Small intestine (tissue), 7 donors: ENCODE results near the gene NCOA7. TPM values are rescaled to one million over a fixed set of nuclear protein-coding genes. Genes with fewer than 3 reads are reported as not detected.

ENCODE experiments used
- DNase-seq, 2 donors: peaks; one replicate each; pipeline versions ENCODE4 v3.0.0 to v3.0.0-alpha.2; 2013
- FAIRE-seq: peaks from 2 replicates; lab custom pipeline; 2012; peaks lifted over from hg19 to GRCh38; lab: Jason Lieb, UNC
- H3K27ac ChIP-seq, 3 donors: one replicate each; pipeline ENCODE4 v1.5.1; 2013; ENCODE audit warnings: low read length in 2 of 3, mild to moderate bottlenecking in 2 of 3, control low read depth in 1 of 3, inconsistent platforms in 1 of 3, low read depth in 1 of 3, moderate library complexity in 1 of 3
- H3K27me3 ChIP-seq, 3 donors: one replicate each; pipeline ENCODE4 v1.6.1; 2013; ENCODE audit warnings: low read length in 3 of 3, inconsistent platforms in 1 of 3; ENCODE audit not compliant: control insufficient read depth in 3 of 3, insufficient read depth in 3 of 3
- H3K36me3 ChIP-seq, 3 donors: one replicate each; pipeline ENCODE4 v1.6.1; 2013; ENCODE audit warnings: low read length in 3 of 3, inconsistent platforms in 1 of 3, low read depth in 1 of 3, mild to moderate bottlenecking in 1 of 3, moderate library complexity in 1 of 3; ENCODE audit not compliant: control insufficient read depth in 3 of 3, insufficient read depth in 2 of 3
- H3K4me1 ChIP-seq, 3 donors: one replicate each; pipeline ENCODE4 v1.6.1; 2013; ENCODE audit warnings: low read length in 2 of 3, inconsistent platforms in 1 of 3, low read depth in 1 of 3, mild to moderate bottlenecking in 1 of 3, moderate library complexity in 1 of 3; ENCODE audit not compliant: control insufficient read depth in 3 of 3, insufficient read depth in 2 of 3
- H3K4me3 ChIP-seq, 3 donors: one replicate each; pipeline ENCODE4 v1.5.1; 2013; ENCODE audit warnings: low read length in 3 of 3, control low read depth in 1 of 3, inconsistent platforms in 1 of 3, low read depth in 1 of 3, mild to moderate bottlenecking in 1 of 3, moderate library complexity in 1 of 3
- H3K9me3 ChIP-seq, 2 donors: one replicate each; pipeline ENCODE4 v1.6.1; 2013; ENCODE audit warnings: low read depth in 1 of 2, low read length in 1 of 2; ENCODE audit not compliant: control insufficient read depth in 2 of 2, insufficient read depth in 1 of 2
- WGBS, 3 donors: extraction: QIAGEN DNeasy Blood & Tissue Kit; methylation state at CpG; one replicate each; pipeline ENCODE4 v1.1.7; 2013; 5-methylcytosine and 5-hydroxymethylcytosine counted together
- polyA plus RNA-seq, 4 donors: library from polyadenylated mRNA; stranded (reverse) in 3 of 4; unstranded in 1 of 4; fragments of 200-250 nt in 3 of 4; fragments of 120-200 nt in 1 of 4; gene quantifications; one replicate each; pipeline versions ENCODE4 v1.2.1 to v1.2.3, GENCODE V29; 2013
- donor health status: healthy with polysubstance abuse.
- donor health status: control.
- donor health status: control.
- donor health status: Bipolar disorder and iron deficiency.
- donor health status: healthy.

Gene NCOA7
- polyA plus RNA-seq, 4 donors, result 10.7 to 51.0 (median 26.8) TPM

DNA sequence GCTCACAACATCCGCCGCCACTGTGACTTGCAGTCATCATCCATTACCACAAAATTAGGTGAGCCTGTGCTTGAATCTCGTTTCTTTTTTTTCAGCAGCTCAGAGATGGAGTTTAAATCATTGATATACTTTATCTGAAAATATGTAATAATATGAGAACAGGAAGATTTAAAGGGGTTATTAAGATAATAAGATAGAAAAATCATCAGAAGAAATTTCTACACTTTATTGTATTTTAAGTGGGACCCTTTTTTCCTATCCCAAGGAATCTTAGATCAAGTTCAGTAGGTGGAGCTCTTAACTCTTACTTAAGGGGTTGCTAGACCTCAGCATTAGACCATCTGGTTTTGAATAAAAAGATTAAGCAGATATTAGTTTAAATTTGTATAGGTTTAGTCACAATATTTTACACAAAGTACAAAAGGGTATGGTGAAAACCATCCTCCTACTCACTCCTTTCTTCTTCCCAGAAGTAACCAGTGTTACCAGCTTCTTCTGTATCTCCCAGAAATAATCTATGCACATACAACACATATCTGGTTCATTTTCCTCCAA, 9.4 kb upstream of the NCOA7 start:
- Histone ChIP-seq H3K27ac (peak overlapping the region; percentile 84 to 98 (median 98)), H3K27me3 (no peaks in the 10 kb centered on the region), H3K4me3 (peak overlapping the region; percentile 37 to 78 (median 53)), H3K4me1 (peaks cover 0 to 3% (median 0%) of the 10 kb centered on the region in 3 donors), H3K36me3 (no peaks in the 10 kb centered on the region), H3K9me3 (no peaks in the 10 kb centered on the region)
- DNase-seq (peak in 1 of 2 donors; percentile 20), FAIRE-seq (no peak)
- 0 to 2% (median 0%) methylated on average over 3 of the region's 3 CpGs for WGBS, 3 donors

DNA sequence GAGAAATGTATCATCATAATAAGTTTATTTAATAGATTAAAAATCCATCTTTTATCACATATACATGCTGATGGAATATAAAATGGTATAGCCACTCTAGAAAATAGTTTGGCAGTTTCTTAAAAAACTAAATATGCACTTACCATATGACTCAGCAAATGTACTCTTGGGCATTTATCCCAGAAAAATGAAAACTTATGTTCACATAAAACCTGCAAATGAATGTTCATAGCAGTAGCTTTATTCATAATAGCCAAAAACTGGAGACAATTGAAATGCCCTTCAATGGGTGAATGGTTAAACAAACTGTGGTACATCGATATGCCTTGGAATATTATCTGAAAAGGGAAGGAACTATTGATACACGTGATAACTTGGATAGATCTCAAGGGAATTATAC, 6.4 kb upstream of the NCOA7 start:
- no peaks in the 10 kb centered on the region for H3K36me3 ChIP-seq
- no peak for FAIRE-seq
- no peak for DNase-seq
- H3K27me3 ChIP-seq, result no peaks in the 10 kb centered on the region
- no peak overlapping the region for H3K4me3 ChIP-seq
- H3K27ac ChIP-seq, result no peak overlapping the region
- peaks cover 0 to 9% (median 0%) of the 10 kb centered on the region in 3 donors for H3K4me1 ChIP-seq
- no peaks in the 10 kb centered on the region for H3K9me3 ChIP-seq
- 80 to 88% (median 87%) methylated on average over 2 of the region's 2 CpGs for WGBS, 3 donors

DNA sequence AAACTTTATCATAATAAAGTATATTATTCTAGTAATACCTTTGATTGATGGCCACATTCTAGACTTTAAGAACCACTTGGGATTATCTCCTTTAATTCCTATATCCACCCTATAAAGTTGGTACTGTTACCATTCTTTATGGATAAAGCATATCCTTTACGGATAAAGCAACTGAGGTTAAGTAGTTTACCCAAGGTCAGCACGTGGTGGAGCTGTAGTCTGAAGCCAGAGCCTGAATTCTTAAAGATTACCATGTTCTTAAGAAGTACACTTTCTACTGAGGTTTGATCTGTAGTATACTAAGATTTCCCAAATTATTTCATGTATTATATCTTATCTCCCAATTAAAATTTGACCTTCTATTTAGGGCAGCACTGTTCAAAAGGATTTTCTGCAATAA, 3.0 kb upstream of the NCOA7 start:
- H3K4me1 ChIP-seq, result peaks cover 0 to 20% (median 0%) of the 10 kb centered on the region in 3 donors
- no peaks in the 10 kb centered on the region for H3K36me3 ChIP-seq
- no peak for FAIRE-seq
- no peak overlapping the region for H3K4me3 ChIP-seq
- no peaks in the 10 kb centered on the region for H3K27me3 ChIP-seq
- H3K27ac ChIP-seq, result no peak overlapping the region
- 25 to 34% (median 25%) methylated on average over 2 of the region's 2 CpGs for WGBS, 3 donors
- peak; percentile 51 to 60 for DNase-seq
- no peaks in the 10 kb centered on the region for H3K9me3 ChIP-seq

DNA sequence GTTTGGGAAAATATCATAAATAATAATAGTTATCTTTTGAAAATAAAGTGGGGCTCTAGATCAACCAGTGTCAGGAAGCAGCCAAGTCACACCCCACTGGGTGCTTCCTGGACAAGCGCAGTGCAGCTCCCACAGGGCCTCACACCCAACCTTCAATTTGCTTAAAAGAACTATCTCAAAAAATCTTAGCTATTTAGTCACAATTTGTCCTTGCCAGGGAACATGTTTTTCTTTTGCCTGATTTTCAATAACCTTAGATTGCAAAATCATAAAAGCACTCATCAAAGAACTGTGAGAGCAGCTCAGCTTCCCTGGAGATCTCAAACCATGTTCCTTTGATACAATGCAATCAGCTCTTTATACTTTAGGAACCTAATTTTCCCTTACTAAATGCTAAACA, 1.6 kb upstream of the NCOA7 start:
- no peaks in the 10 kb centered on the region for H3K9me3 ChIP-seq
- H3K27me3 ChIP-seq, result no peaks in the 10 kb centered on the region
- peak overlapping the region; percentile 56 to 98 (median 96) for H3K27ac ChIP-seq
- H3K36me3 ChIP-seq, result no peaks in the 10 kb centered on the region
- 42 to 50% (median 42%) methylated on average over 1 of the region's 1 CpG for WGBS, 3 donors
- no peak for DNase-seq
- peaks cover 0 to 20% (median 2%) of the 10 kb centered on the region in 3 donors for H3K4me1 ChIP-seq
- H3K4me3 ChIP-seq, result no peak overlapping the region
- no peak for FAIRE-seq

DNA sequence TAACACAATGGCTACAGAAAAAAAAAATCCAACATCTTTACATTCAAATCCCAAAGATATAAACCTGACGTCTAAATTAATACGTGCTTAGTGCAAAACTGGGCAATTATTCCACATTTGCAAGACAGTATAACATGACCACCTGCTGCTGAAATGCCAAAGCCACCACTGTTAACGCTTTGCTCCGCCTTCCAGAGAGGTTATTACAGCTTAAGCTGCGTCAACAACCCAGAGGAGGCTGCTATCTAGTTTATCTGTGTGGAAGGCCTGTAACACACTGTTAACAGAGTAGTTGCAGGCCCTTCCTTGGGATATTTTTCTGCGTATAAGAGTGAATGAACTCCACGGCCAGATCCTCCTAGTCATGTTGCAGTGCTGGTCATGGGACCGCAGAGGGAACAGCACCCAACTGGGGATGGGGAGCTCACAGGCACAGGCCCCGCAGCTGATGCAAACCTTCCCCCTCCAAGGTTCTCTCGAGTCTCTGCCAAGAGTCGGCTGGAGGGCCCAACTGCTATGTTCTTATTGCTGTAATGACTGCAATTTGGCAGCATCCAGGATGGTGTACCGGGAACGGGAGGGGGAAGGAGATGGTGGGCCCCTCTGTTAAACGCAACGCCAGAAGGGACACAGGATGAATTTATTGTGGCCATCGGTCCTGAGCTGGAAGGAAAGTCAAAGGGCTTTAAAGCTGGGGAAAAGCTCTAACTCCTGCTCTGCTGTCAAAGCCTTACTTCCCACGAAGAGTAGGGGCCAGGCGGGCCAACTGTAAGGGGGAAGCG, 993 bp upstream of the NCOA7 start:
- peak overlapping the region; percentile 75 to 98 (median 96) for H3K27ac ChIP-seq
- WGBS, 3 donors, result 6 to 12% (median 9%) methylated on average over 19 of the region's 19 CpGs
- no peaks in the 10 kb centered on the region for H3K9me3 ChIP-seq
- H3K27me3 ChIP-seq, result no peaks in the 10 kb centered on the region
- peaks cover 0 to 20% (median 2%) of the 10 kb centered on the region in 3 donors for H3K4me1 ChIP-seq
- peak overlapping the region; percentile 72 to 86 (median 82) for H3K4me3 ChIP-seq
- no peaks in the 10 kb centered on the region for H3K36me3 ChIP-seq
- FAIRE-seq, result no peak
- peak; percentile 63 to 83 for DNase-seq

DNA sequence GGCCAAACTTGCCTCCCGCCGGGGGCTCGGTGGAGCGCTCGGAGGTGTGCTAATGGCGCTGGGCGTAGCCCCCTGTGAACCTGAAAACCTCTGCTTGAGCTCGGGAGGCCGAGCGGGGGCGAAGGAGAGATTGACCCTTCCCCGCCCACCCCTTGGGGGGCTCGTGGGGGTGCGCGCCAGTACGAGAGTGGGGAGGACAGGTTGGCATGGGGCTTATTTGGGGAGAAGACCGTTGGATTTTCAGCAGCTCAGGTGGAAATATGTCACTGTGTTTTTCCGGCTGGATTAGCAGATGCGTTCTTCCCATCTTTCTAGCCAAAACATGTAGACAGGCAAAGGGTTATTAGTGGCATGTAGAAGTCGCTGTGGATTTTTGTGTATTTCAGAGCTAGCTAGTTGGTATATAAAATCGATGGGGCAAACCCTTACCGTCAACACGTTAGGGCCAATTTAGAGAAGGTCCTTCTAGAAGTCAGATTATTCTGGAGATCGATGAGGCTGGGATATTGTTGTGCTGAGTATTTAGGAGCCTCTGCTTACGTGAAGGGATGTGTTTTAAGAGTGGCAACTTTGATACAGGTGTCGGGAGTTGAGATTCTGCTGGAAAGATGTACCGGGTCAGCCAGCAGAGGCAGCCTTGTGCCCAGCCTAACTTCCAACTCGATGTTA, 525 bp downstream of the NCOA7 start:
- FAIRE-seq, result no peak
- H3K36me3 ChIP-seq, result no peaks in the 10 kb centered on the region
- H3K27me3 ChIP-seq, result no peaks in the 10 kb centered on the region
- peak overlapping the region; percentile 24 to 98 (median 96) for H3K27ac ChIP-seq
- DNase-seq, result peak; percentile 70 to 81
- H3K4me1 ChIP-seq, result peaks cover 2 to 20% (median 3%) of the 10 kb centered on the region in 3 donors
- H3K4me3 ChIP-seq, result peak overlapping the region; percentile 72 to 86 (median 82)
- 0 to 1% (median 1%) methylated on average over 27 to 28 of the region's 28 CpGs for WGBS, 3 donors
- no peaks in the 10 kb centered on the region for H3K9me3 ChIP-seq

DNA sequence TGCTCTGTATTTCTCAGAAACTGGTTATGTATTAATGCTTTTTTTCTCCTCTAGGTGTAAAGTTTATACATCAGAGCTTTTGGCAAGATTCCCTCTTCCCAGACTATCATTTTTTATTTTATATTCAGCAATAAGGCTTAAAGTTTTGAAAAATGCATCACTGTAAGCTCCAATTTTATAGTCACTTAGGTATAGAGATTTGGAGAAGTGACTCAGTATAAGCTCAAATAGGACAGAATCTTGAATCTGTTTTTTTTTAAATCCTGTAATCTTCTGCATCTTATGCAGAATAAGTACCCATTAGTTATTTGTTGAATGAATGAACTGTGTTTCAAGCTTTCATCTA, 1.0 kb downstream of the NCOA7 start:
- Histone ChIP-seq H3K27ac (peak overlapping the region in 2 of 3 donors; percentile 96 to 98), H3K4me1 (peaks cover 2 to 20% (median 3%) of the 10 kb centered on the region in 3 donors), H3K9me3 (no peaks in the 10 kb centered on the region), H3K4me3 (peak overlapping the region in 2 of 3 donors; percentile 72 to 82), H3K27me3 (no peaks in the 10 kb centered on the region), H3K36me3 (no peaks in the 10 kb centered on the region)
- DNase-seq, result no peak
- FAIRE-seq, result no peak

DNA sequence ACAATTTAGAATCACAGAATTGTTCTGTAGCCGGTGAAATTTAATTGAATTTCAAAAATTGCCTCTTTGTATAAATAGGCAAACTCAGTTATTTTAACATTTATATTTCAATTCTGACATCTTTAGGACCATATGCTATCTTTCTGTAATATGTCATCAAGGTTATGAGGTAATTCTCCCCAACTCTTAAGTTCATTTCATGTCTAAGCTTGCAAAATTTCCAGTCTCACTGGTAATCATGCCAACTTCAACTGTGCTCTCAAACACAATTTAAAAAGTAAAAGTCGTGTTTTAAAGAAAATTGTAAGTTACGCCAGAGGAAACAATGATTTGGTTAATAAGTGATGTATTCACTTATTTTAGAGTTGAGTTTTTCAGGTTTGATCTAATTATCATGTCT, 1.4 kb downstream of the NCOA7 start:
- no peak for FAIRE-seq
- H3K27ac ChIP-seq, result peak overlapping the region in 1 of 3 donors; percentile 98
- H3K4me3 ChIP-seq, result no peak overlapping the region
- no peaks in the 10 kb centered on the region for H3K9me3 ChIP-seq
- H3K4me1 ChIP-seq, result peaks cover 3 to 20% (median 4%) of the 10 kb centered on the region in 3 donors
- H3K36me3 ChIP-seq, result no peaks in the 10 kb centered on the region
- no peaks in the 10 kb centered on the region for H3K27me3 ChIP-seq
- DNase-seq, result no peak
- WGBS, 3 donors, result 63 to 68% (median 64%) methylated on average over 3 of the region's 3 CpGs
